Measurements from ENCODE around the gene WIPF3.

DNA sequence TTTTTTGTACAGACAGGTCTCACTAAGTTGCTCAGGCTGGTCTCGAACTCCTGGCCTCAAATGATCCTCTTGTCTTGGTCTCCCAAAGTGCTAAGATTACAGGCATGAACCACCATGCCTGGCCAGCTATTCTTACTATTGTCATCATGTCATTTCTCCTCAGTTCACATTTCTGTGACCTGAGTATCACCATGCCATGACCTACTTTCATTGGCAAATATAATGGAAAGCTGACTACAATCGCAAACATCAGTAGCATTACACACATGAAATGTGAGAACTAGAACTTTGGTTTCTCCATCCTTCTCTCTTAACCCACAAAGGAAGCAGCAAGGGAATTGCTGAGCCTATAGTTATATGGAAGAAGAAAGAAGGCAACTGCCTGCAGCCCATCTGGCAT lies 26.0 kb upstream of the WIPF3 start:
- TF ChIP-seq POLR2AphosphoS5 (IDR thresholded peaks at IDR 0.05; ENCODE audit: low read depth, low read length), result no peak
- TF ChIP-seq TAF1 (IDR thresholded peaks at IDR 0.05; ENCODE audit: borderline replicate concordance, low read depth, low read length), result no peak
